ENCODE data around the gene MARCO.

MARCO gene

DNA sequence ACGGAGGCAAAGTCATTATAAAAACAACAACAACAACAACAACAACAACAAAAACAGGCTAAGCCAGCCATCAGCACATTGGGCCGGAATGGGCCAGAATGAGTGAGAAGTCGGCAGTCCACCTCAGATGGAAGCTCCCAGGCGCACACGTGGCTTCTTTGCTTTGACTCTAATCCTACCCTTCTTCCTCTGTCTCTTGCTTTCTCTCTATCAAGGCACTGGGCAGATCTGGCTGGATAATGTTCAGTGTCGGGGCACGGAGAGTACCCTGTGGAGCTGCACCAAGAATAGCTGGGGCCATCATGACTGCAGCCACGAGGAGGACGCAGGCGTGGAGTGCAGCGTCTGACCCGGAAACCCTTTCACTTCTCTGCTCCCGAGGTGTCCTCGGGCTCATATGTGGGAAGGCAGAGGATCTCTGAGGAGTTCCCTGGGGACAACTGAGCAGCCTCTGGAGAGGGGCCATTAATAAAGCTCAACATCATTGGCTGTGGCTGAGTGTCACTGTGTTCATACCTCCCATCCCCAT, 52.2 kb downstream of the MARCO start:
- TF ChIP-seq, protein P1, sequence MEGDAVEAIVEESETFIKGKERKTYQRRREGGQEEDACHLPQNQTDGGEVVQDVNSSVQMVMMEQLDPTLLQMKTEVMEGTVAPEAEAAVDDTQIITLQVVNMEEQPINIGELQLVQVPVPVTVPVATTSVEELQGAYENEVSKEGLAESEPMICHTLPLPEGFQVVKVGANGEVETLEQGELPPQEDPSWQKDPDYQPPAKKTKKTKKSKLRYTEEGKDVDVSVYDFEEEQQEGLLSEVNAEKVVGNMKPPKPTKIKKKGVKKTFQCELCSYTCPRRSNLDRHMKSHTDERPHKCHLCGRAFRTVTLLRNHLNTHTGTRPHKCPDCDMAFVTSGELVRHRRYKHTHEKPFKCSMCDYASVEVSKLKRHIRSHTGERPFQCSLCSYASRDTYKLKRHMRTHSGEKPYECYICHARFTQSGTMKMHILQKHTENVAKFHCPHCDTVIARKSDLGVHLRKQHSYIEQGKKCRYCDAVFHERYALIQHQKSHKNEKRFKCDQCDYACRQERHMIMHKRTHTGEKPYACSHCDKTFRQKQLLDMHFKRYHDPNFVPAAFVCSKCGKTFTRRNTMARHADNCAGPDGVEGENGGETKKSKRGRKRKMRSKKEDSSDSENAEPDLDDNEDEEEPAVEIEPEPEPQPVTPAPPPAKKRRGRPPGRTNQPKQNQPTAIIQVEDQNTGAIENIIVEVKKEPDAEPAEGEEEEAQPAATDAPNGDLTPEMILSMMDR (IDR thresholded peaks at IDR 0.05): no peak

DNA sequence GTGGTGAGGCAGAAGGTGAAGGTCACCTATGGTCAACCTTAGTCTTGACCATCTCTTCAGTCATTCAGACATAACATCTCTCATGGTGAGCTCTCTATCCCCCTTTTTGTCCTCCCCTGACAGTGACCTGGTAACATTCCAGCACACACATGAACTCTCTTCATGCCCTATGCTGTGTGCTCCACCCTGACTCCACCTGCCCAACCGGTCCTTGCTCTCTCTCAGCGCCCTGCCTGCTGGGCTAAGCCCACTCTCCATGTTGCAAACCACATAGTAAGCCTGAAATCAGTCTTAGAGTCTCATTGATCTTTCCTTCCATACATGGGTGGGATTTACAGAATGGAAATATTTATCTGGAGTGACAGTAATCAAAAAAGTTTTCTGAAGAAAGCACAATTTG, 52.8 kb downstream of the MARCO start:
- TF ChIP-seq, protein P1 (IDR thresholded peaks at IDR 0.05): no peak

DNA sequence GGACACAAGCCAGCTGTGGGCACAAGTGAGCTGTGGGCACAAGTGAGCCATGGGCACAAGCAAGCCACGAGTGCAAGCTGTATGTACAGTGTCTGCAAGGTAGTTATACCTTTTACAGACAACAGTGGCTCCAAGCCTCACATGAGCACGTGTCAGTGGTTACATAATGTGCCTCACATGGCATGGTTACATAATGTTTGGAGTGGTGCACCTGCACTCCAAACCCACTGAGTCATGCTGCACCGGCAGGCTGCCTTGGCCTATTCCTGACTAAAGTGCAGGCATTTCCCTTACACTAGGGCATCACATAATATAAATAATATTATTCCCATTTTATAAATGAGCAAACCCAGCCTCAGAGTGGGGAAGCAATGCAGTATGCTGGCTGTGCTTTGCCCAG, 62.6 kb downstream of the MARCO start:
- TF ChIP-seq, protein P1 (IDR thresholded peaks at IDR 0.05): no peak

DNA sequence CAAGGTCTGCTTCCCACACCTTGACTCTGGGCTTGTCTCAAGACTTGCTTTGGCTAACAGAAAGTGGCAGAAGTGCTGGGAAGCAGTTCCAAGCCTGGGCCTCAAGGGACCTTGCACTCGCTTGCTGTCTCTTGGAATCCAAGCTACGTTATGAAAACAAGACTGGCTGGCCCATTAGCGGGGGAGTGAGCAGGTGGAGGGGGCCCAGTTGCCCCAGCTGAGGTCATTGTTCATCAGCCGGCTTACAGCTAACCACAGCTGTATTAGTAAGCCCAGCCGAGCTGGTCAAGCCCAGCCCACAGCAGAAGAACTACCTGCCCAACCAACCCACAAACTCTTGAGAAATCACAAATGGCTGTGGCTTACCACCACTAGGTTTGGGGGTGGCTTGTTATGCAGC, 63.1 kb downstream of the MARCO start:
- TF ChIP-seq, protein P1 (IDR thresholded peaks at IDR 0.05): no peak

DNA sequence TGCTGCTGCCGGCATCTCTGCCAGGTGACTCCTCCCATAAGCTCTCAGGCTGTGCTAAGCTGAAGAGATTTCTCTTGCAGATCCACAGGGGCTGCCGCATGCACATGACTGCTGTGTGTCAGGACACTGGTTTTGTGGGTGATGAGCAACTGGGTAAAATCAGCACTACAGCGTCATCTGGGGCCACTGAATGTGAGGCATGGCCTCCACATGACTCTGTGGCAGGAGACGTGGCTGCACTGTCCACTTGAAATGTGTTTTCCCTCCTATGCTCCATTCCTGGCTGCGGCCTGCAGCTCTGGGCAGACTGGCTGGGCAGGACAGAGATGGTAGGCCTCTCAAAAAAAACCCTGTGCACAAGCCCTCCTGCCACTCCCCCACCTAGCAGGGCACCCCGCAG, 63.6 kb downstream of the MARCO start:
- TF ChIP-seq, protein P1 (IDR thresholded peaks at IDR 0.05): no peak

DNA sequence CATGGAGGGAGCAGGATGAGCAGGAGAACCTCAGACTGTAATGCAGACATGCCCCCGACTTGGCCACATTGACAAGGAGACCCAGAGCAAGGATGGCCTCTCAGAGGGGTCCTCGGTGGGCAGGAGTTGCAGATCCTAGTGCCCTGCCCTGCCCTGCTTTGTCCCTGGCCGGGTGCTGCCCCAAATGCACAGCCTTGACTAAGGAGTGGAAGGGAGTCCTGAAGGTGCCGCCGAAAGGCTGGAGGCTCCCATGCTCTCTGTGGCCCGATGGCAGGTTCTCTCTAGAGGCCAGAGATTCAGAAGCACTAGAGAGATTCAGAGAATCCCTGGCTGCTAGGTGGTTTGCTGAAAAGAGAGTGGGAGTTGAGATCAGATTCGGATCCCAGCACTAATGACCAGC, 64.4 kb downstream of the MARCO start:
- TF ChIP-seq, protein P1 (IDR thresholded peaks at IDR 0.05): no peak

DNA sequence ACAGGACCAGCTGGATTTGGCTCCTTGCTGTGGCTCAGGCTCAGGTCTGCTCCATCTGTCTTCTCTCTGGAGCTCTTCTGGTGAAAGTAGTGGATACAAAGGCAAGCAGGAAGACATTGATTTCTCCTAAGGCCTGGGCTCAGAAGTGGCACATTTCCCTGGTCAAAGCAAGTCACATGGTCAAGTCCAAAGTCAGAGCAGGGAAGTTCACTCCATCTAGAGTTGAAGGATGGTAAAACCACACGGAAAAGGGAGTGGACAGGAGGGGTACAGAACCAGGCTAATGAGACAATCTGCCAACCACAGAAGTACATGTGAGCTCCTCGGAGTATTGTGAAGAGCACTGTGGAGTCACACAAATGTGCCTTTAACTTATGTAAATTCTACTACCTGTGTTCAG, 66.1 kb downstream of the MARCO start:
- TF ChIP-seq, protein P1 (IDR thresholded peaks at IDR 0.05): no peak

DNA sequence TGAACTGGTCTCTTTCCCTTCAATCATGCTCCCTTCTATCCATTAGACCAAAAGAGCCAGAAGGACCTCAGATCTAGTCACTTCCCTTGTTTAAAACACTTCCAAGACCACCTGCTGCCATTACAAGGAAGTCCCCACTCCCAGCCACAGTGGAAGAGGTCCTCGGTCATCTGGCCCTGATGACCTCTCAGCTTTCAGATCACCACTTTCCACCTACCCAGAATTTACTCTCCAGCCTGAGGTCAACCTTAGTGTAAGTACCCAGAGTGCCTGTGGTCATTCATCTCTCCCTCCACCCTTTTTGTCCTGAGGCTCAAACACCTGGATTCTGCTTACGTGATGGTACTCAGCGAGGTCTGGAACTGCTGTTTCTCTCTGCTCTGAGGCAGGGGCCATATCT, 67.1 kb downstream of the MARCO start:
- TF ChIP-seq, protein P1 (IDR thresholded peaks at IDR 0.05): no peak

Data from LNCAP (cell line).